NOMO-1 (cell line): Measurements from ENCODE around the gene SLC16A10.
"Not testable (repeated sequence)": the region's sequence is repeated elsewhere in the genome, so short reads cannot be mapped to it uniquely, and the experiment has no call there.

Experiments used
- DNase-seq, 2 experiments: peaks; one replicate each; lab custom pipeline; 2025; ENCODE audit not compliant: unreplicated experiment in 2 of 2; lab: John Stamatoyannopoulos, UW

SLC16A10 gene, protein sequence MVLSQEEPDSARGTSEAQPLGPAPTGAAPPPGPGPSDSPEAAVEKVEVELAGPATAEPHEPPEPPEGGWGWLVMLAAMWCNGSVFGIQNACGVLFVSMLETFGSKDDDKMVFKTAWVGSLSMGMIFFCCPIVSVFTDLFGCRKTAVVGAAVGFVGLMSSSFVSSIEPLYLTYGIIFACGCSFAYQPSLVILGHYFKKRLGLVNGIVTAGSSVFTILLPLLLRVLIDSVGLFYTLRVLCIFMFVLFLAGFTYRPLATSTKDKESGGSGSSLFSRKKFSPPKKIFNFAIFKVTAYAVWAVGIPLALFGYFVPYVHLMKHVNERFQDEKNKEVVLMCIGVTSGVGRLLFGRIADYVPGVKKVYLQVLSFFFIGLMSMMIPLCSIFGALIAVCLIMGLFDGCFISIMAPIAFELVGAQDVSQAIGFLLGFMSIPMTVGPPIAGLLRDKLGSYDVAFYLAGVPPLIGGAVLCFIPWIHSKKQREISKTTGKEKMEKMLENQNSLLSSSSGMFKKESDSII

GRCh38 chr6:111087106-111087835, at the start of gene SLC16A10:
TSS of gene SLC16A10 (plus strand) at chr6:111087503. CDS start at chr6:111087753, 250 bp downstream.
- peak; percentile 20 to 43 for DNase-seq

GRCh38 chr6:111038534-111039252, 48.6 kb upstream of the SLC16A10 start:
- no peak for DNase-seq

GRCh38 chr6:111041917-111042316, 45.4 kb upstream of the SLC16A10 start:
- DNase-seq = no peak

DNA sequence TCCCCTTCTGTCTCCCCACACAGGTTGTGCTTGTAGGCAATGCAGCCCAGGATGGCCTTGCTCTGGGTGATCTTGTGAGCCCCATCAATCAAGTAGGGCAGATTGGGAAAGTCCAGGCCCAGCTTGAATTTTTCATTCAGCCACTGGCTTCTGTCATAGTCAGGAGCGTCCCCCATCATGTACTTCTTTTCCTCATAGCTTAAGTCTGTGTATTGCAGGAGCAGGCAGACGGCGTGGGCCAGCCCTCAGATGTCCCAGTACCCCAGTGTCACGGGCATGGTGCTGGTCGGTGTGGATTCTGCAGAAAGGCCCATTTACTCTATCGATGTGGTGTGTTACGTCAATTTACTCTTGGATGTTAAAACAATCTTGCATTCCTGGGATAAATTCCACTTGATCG, 40.1 kb upstream of the SLC16A10 start:
- DNase-seq = no peak

- no peak for DNase-seq
Observed at GRCh38 chr6:111050261-111051023, 36.9 kb upstream of the SLC16A10 start.

DNA sequence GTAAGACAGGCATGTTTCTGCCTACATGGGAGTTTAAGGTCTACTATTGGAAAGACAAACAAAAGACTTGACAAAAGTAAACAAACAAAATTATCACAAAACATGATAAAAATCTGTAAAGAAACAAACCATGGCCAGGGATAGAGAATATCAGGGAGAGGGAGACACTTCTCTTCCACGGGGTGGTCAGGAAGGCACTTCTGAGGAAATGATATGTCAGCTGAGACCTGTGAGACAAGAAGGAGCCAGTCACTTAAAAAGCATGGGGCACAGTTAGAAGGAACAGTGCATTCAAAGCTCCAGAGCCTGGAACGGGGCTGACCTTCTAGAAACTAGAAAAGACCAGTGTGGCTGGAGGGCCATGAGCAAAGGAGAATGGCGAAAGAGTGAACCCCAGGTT, 35.1 kb upstream of the SLC16A10 start:
- no peak for DNase-seq

GRCh38 chr6:111057074-111057752, 30.1 kb upstream of the SLC16A10 start:
- DNase-seq = peak; percentile 9 to 50

DNA sequence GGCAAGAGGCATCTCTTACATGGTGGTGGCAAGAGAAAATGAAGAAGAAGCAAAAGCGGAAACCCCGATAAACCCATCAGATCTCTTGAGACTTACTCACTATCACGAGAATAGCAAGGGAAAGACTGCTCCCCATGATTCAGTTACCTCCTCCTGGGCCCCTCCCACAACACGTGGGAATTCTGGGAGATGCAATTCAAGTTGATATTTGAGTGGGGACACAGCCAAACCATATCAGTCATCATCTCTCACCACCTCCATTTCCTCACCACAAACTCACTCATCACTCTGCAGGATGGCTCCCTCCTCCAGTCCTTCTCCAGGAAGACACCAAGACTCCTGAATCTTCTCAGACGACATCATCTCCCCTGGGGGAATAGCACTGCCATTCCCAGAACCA, 25.8 kb upstream of the SLC16A10 start:
- DNase-seq = no peak

- DNase-seq = not testable (repeated sequence)
Observed at GRCh38 chr6:111061985-111062384, 25.3 kb upstream of the SLC16A10 start.

DNA sequence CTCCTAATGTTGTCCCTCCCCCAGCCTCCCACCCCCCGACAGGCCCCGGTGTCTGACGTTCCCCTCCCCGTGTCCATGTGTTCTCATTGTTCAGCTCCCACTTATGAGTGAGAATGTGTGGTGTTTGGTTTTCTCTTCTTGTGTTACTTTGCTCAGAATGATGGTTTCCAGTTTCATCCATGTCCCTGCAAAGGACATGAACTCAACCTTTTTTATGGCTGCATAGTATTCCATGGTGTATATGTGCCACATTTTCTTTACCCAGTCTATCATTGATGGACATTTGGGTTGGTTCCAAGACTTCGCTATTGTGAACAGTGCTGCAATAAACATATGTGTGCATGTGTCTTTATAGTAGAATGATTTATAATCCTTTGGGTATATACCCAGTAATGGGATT, 24.4 kb upstream of the SLC16A10 start:
- not testable (repeated sequence) for DNase-seq

GRCh38 chr6:111068109-111068865, 19.0 kb upstream of the SLC16A10 start:
- DNase-seq = no peak

DNA sequence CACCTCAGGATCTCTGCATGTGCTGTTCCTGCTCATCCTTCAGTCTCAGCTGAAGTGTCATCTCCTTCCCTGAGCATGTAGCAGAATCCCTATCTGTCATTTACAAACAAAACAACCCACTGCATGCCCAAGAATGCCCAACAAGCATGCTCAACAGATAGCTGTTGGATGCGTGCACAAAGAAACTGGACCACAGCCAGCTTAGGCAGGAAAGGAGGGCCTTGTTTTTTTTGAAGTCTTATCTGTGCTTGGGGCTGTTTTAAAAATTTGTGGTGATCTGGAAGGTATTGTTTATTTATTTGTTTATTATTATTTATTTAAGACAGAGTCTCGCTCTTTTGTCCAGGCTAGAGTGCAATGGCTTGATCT, 18.5 kb upstream of the SLC16A10 start:
- DNase-seq = no peak

DNA sequence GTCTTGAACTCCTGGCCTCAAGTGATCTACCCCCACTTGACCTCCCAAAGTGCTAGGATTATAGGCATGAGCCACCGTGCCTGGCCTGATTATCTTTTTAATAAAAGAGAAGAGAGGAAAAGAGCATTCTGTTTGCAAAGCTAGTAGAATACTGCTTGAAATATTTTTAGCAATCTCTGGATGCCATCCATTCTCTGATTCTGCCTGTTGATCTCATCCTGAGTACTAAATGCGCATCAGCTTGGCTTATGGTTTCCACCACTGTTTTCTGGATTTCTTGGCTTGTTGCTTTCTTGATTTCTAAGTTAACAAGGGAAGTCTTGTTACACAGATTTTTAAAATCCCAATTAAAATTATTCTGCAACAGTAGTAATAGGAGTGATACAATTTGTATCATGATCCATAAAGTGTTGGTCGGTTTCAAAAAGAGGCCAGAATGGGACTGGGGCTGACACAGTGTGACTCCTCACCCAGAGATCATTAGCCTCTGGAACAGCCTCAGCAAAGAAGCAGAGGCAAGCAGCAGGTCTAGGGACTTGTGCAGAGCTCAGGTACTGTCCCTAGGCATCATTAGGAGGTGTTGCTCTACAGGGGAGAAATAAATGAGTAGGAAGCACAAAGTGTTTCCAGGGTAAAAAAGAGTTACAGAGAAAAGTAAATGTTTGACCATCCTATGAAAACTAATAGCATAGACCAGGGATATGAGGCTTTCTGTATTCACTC, 17.8 kb upstream of the SLC16A10 start:
- no peak for DNase-seq

GRCh38 chr6:111070105-111071005, 16.9 kb upstream of the SLC16A10 start:
- no peak for DNase-seq

GRCh38 chr6:111072801-111073360, 14.4 kb upstream of the SLC16A10 start:
- DNase-seq = no peak

- DNase-seq = no peak
Observed at GRCh38 chr6:111074311-111074710, 13.0 kb upstream of the SLC16A10 start.

- DNase-seq = peak; percentile 33 to 62
Observed at GRCh38 chr6:111076024-111076695, 11.1 kb upstream of the SLC16A10 start.
